ENCODE results near the gene TARM1.

Gene TARM1

GRCh38 chr19:54029930-54030490 lies 51.2 kb downstream of the TARM1 start:
- TF ChIP-seq GLIS3 (CRISPR knock-in tag; IDR thresholded peaks at IDR 0.05) = no peak
- TF ChIP-seq RARB (CRISPR knock-in tag; IDR thresholded peaks at IDR 0.05) = no peak
- peak; percentile 47; the same call in 1 of the 2 replicates for TF ChIP-seq ZNF70 (CRISPR knock-in tag; IDR thresholded peaks at IDR 0.05)
- peak; percentile 84 for ATAC-seq

GRCh38 chr19:54029301-54029700 lies 51.9 kb downstream of the TARM1 start:
- ATAC-seq = no peak
- TF ChIP-seq ARNTL (CRISPR knock-in tag; IDR thresholded peaks at IDR 0.05; ENCODE audit: borderline replicate concordance, low read depth) = no peak

GRCh38 chr19:54026656-54027055 lies 54.5 kb downstream of the TARM1 start:
- TF ChIP-seq PATZ1 (CRISPR knock-in tag; IDR thresholded peaks at IDR 0.05; ENCODE audit: borderline replicate concordance) (no peak), ARNTL (CRISPR knock-in tag; IDR thresholded peaks at IDR 0.05; ENCODE audit: borderline replicate concordance, low read depth) (no peak), ZFP30 (CRISPR knock-in tag; IDR thresholded peaks at IDR 0.05) (no peak), CSDC2 (CRISPR knock-in tag; IDR thresholded peaks at IDR 0.05) (no peak), ZNF70 (CRISPR knock-in tag; IDR thresholded peaks at IDR 0.05) (no peak)
- ATAC-seq = no peak

- TF ChIP-seq ISL1 (CRISPR knock-in tag; IDR thresholded peaks at IDR 0.05) (no peak), ARNTL (CRISPR knock-in tag; IDR thresholded peaks at IDR 0.05; ENCODE audit: borderline replicate concordance, low read depth) (no peak), ZNF565 (CRISPR knock-in tag; conservative IDR thresholded peaks at IDR 0.05; ENCODE audit: low read depth) (0 out of 2 replicates have a peak, but pooled peaks have one; percentile 32)
- no peak for ATAC-seq
Measured at GRCh38 chr19:54024660-54025059, 56.5 kb downstream of the TARM1 start.

- TF ChIP-seq TCF4 (CRISPR knock-in tag; IDR thresholded peaks at IDR 0.05; ENCODE audit: borderline replicate concordance) = no peak
- no peak for TF ChIP-seq CSDC2 (CRISPR knock-in tag; IDR thresholded peaks at IDR 0.05)
- no peak for TF ChIP-seq ZNF565 (CRISPR knock-in tag; conservative IDR thresholded peaks at IDR 0.05; ENCODE audit: low read depth)
- TF ChIP-seq ZFP30 (CRISPR knock-in tag; IDR thresholded peaks at IDR 0.05) = no peak
- TF ChIP-seq ZNF8 (CRISPR knock-in tag; IDR thresholded peaks at IDR 0.05) = no peak
- no peak for TF ChIP-seq PPARA (CRISPR knock-in tag; IDR thresholded peaks at IDR 0.05; ENCODE audit: borderline replicate concordance)
- no peak for ATAC-seq
Measured at GRCh38 chr19:54023191-54023590, 58.0 kb downstream of the TARM1 start.

- no peak for ATAC-seq
Measured at GRCh38 chr19:54021932-54022331, 59.2 kb downstream of the TARM1 start.

GRCh38 chr19:54021363-54021762 lies 59.8 kb downstream of the TARM1 start:
- ATAC-seq = no peak
- no peak for TF ChIP-seq OSR1 (CRISPR knock-in tag; IDR thresholded peaks at IDR 0.05)
- no peak for TF ChIP-seq RARB (CRISPR knock-in tag; IDR thresholded peaks at IDR 0.05)
- TF ChIP-seq PATZ1 (CRISPR knock-in tag; IDR thresholded peaks at IDR 0.05; ENCODE audit: borderline replicate concordance) = no peak
- no peak for TF ChIP-seq SNAI2 (CRISPR knock-in tag; IDR thresholded peaks at IDR 0.05)
- no peak for TF ChIP-seq ARNTL (CRISPR knock-in tag; IDR thresholded peaks at IDR 0.05; ENCODE audit: borderline replicate concordance, low read depth)
- no peak for TF ChIP-seq TCF4 (CRISPR knock-in tag; IDR thresholded peaks at IDR 0.05; ENCODE audit: borderline replicate concordance)
- no peak for TF ChIP-seq ZC3H10 (CRISPR knock-in tag; IDR thresholded peaks at IDR 0.05)
- TF ChIP-seq CSDC2 (CRISPR knock-in tag; IDR thresholded peaks at IDR 0.05) = no peak
- no peak for TF ChIP-seq ISL1 (CRISPR knock-in tag; IDR thresholded peaks at IDR 0.05)
- TF ChIP-seq BACH2 (CRISPR knock-in tag; IDR thresholded peaks at IDR 0.05; ENCODE audit: borderline replicate concordance) = no peak

More at GRCh38 chr19:54021932-54022331, 59.2 kb downstream of the TARM1 start:
- TF ChIP-seq ZFP30 (CRISPR knock-in tag; IDR thresholded peaks at IDR 0.05) (no peak), ESRRG (CRISPR knock-in tag; IDR thresholded peaks at IDR 0.05) (no peak), ARNTL (CRISPR knock-in tag; IDR thresholded peaks at IDR 0.05; ENCODE audit: borderline replicate concordance, low read depth) (no peak), CREB5 (CRISPR knock-in tag; IDR thresholded peaks at IDR 0.05; ENCODE audit: low read depth) (no peak), ISL1 (CRISPR knock-in tag; IDR thresholded peaks at IDR 0.05) (no peak), ZNF8 (CRISPR knock-in tag; IDR thresholded peaks at IDR 0.05) (no peak), CSRNP3 (CRISPR knock-in tag; IDR thresholded peaks at IDR 0.05) (no peak)
